HEK293T (cell line): ENCODE results near the gene TANC1.

ENCODE experiments used
- CTCF ChIA-PET: fragments of 350-600 bp; formaldehyde crosslinking; extraction: SDS; loops from one replicate; lab custom pipeline; 2021; ENCODE audit warnings: antibody characterized with exemption, inconsistent platforms; lab: Yijun Ruan, JAX
- POLR2A ChIA-PET: fragments of 350-600 bp; formaldehyde crosslinking; extraction: SDS; loops from one replicate; lab custom pipeline; 2020; ENCODE audit warnings: antibody characterized with exemption, inconsistent platforms; lab: Yijun Ruan, JAX
- DNase-seq: peaks from one replicate; pipeline ENCODE4 v3.0.0; 2012; ENCODE audit warnings: mixed read lengths; ENCODE audit errors: extremely low spot score
- ARNT ChIP-seq: fragments of 450-650 bp; IDR thresholded peaks from 2 replicates; pipeline ENCODE4 v1.6.1; 2017; ENCODE audit warnings: mild to moderate bottlenecking
- BHLHE40 ChIP-seq: fragments of 450-650 bp; IDR thresholded peaks from 2 replicates; pipeline ENCODE4 v1.6.1; 2016; ENCODE audit warnings: mild to moderate bottlenecking, moderate library complexity, borderline replicate concordance
- CTBP1 ChIP-seq: fragments of 450-650 bp; IDR thresholded peaks from 2 replicates; pipeline ENCODE4 v1.6.1; 2016; ENCODE audit warnings: borderline replicate concordance
- ELF4 ChIP-seq: fragments of 450-650 bp; IDR thresholded peaks from 2 replicates; pipeline ENCODE4 v1.6.1; 2017; ENCODE audit warnings: antibody characterized with exemption
- FOXA1 ChIP-seq: fragments of 450-650 bp; IDR thresholded peaks from 2 replicates; pipeline ENCODE4 v1.6.1; 2016; ENCODE audit warnings: mild to moderate bottlenecking
- FOXK2 ChIP-seq: fragments of 450-650 bp; IDR thresholded peaks from 2 replicates; pipeline ENCODE4 v1.6.1; 2016; ENCODE audit warnings: mild to moderate bottlenecking
- FOXM1 ChIP-seq: fragments of 450-650 bp; IDR thresholded peaks from 2 replicates; pipeline ENCODE4 v1.6.1; 2017; ENCODE audit warnings: mild to moderate bottlenecking, borderline replicate concordance
- HDGF ChIP-seq: fragments of 450-650 bp; IDR thresholded peaks from 2 replicates; pipeline ENCODE4 v1.6.1; 2017; ENCODE audit warnings: antibody characterized with exemption, borderline replicate concordance
- L3MBTL2 ChIP-seq: fragments of 450-650 bp; conservative IDR thresholded peaks from 2 replicates; pipeline ENCODE4 v1.6.1; 2016; ENCODE audit warnings: mild to moderate bottlenecking
- LEF1 ChIP-seq: fragments of 450-650 bp; IDR thresholded peaks from 2 replicates; pipeline ENCODE4 v1.6.1; 2017; ENCODE audit warnings: mild to moderate bottlenecking, borderline replicate concordance
- NFRKB ChIP-seq: fragments of 450-650 bp; IDR thresholded peaks from 2 replicates; pipeline ENCODE4 v1.6.1; 2016; ENCODE audit warnings: mild to moderate bottlenecking, moderate library complexity
- PKNOX1 ChIP-seq: fragments of 450-650 bp; IDR thresholded peaks from 2 replicates; pipeline ENCODE4 v1.6.1; 2016
- SP1 ChIP-seq: fragments of 450-650 bp; IDR thresholded peaks from 2 replicates; pipeline ENCODE4 v1.6.1; 2017
- SUZ12 ChIP-seq: fragments of 450-650 bp; IDR thresholded peaks from 2 replicates; pipeline ENCODE4 v1.6.1; 2016; ENCODE audit warnings: mild to moderate bottlenecking
- TARDBP ChIP-seq: fragments of 450-650 bp; IDR thresholded peaks from 2 replicates; pipeline ENCODE4 v1.6.1; 2016
- ZNF384 ChIP-seq: fragments of 450-650 bp; IDR thresholded peaks from 2 replicates; pipeline ENCODE4 v1.6.1; 2016

The TANC1 gene

GRCh38 chr2:158975271-158975921 is 7.0 kb downstream of the TANC1 start:
- no peak for DNase-seq
- POLR2A ChIA-PET = no interaction called here
- CTCF ChIA-PET = no interaction called here
- TF ChIP-seq FOXK2 (no peak), HDGF (no peak), CTBP1 (no peak), NFRKB (no peak), TARDBP (no peak), SUZ12 (no peak), FOXA1 (no peak), BHLHE40 (no peak), PKNOX1 (no peak), ELF4 (no peak), ARNT (no peak), FOXM1 (no peak), LEF1 (no peak), SP1 (no peak), L3MBTL2 (no peak)

GRCh38 chr2:158979772-158980171 is 11.3 kb downstream of the TANC1 start:
- no peak for DNase-seq
- POLR2A ChIA-PET = interaction anchor here (1.4 kb wide), 1 partner anchor 11 kb away, joined by 12 read pairs; the partner anchor contains the start of gene TANC1
- CTCF ChIA-PET = interaction anchor here (0.6 to 0.7 kb wide), 2 partner anchors 72 to 101 kb away, joined by 5 to 10 read pairs; no protein-coding TSS in a partner anchor
- TF ChIP-seq SUZ12 (no peak), LEF1 (no peak), ELF4 (no peak), PKNOX1 (no peak), SP1 (no peak)

- POLR2A ChIA-PET = interaction anchor here (0.7 to 1.3 kb wide), 2 partner anchors 14 to 15 kb away, joined by 4 to 5 read pairs; no protein-coding TSS in a partner anchor
- CTCF ChIA-PET = interaction anchor here (1.6 kb wide), 1 partner anchor 12 kb away, joined by 5 read pairs; no protein-coding TSS in a partner anchor
- no peak for DNase-seq
- TF ChIP-seq ARNT (no peak), NFRKB (no peak), FOXM1 (no peak), TARDBP (no peak), FOXK2 (no peak), CTBP1 (no peak), SP1 (no peak), HDGF (no peak), L3MBTL2 (no peak), LEF1 (no peak), ELF4 (no peak), FOXA1 (no peak)
Observed at GRCh38 chr2:158984604-158985135, 16.2 kb downstream of the TANC1 start.

GRCh38 chr2:158988501-158988900 is 20.1 kb downstream of the TANC1 start:
- POLR2A ChIA-PET = no interaction called here

GRCh38 chr2:158989165-158989564 is 20.7 kb downstream of the TANC1 start:
- no peak for TF ChIP-seq BHLHE40
- TF ChIP-seq ARNT = no peak
- no peak for TF ChIP-seq FOXM1
- TF ChIP-seq ELF4 = no peak
- no peak for TF ChIP-seq ZNF384
- ChIA-PET CTCF (interaction anchor here (0.7 kb wide), 1 partner anchor 99 kb away, joined by 6 read pairs; no protein-coding TSS in a partner anchor), POLR2A (interaction anchor here (0.7 kb wide), 1 partner anchor 130 kb away, joined by 3 read pairs; no protein-coding TSS in a partner anchor)
- DNase-seq = no peak

More at GRCh38 chr2:158988501-158988900, 20.1 kb downstream of the TANC1 start:
- TF ChIP-seq FOXA1 (no peak), FOXM1 (no peak), CTBP1 (no peak), L3MBTL2 (no peak), HDGF (no peak), BHLHE40 (no peak), SP1 (no peak), LEF1 (no peak), TARDBP (no peak), FOXK2 (no peak), ZNF384 (no peak), ARNT (no peak), ELF4 (no peak), PKNOX1 (no peak), NFRKB (no peak), SUZ12 (no peak)
- DNase-seq = no peak
- CTCF ChIA-PET = no interaction called here
